NCI-H187 treated with DMSO at 0.1 percent for 48 hours (cell line): ENCODE results near the gene PHC1.
"Not testable (repeated sequence)": the region's sequence is repeated elsewhere in the genome, so short reads cannot be mapped to it uniquely, and the experiment has no call there.

Experiments used
- DNase-seq: peaks from one replicate; lab custom pipeline; 2025; lab: John Stamatoyannopoulos, UW

PHC1 gene

DNA sequence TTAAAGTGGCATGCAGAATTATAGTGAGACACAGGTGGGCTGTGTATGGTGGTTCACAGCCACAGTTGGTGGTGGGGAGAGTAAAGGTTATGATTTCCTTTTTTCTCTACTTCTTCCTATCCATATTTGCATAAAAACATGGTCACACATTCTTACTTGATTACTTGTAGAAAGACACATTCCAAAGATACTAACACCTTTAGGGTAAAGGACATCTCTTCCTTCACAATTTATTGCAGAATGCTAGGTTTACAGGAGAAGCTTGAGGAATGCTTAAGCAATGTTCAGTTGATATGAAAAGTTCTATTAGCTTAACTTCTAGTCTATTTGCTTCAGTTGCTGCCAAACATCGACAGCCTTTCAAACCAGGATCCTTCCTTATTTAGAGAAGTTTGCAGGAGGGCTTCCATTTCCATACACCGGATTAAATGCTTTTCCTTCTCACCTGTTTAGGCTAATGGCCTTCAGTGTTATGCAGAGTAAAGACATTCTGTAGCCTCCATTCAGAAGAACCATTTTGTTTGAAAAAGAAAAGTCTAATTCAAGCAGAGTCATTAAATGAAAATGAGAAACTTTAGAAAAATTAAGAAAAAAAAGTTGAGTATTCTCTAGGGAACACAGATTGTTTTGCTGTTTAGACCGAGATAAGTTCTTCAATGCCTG is 2.6 kb upstream of the PHC1 start:
- no peak for DNase-seq

DNA sequence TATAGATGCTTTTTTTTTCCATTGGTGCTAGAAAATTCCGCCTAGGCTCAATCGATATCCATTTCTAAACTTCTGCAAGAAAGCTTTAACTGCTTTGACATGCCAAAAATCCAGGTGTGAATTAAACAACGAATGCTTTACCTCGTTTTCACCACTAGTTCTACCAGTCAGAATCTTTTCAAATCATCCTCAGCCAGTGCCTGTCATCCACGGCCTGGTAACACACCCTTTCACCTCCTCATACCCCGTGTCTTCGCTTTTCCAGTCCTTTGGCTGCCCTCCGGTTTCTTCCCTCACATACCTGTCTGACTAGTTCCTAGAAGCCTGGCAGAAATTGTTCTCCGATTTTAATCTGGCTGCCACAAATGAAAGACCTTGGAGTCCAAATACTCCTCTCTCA is 1.4 kb upstream of the PHC1 start:
- DNase-seq = no peak

GRCh38 chr12:8913702-8914032 is 642 bp upstream of the PHC1 start:
- DNase-seq = no peak

- DNase-seq = no peak
These were observed 612 bp downstream of the PHC1 start for GRCh38 chr12:8914716-8915526.

GRCh38 chr12:8916154-8916553 is 1.8 kb downstream of the PHC1 start:
- no peak for DNase-seq

DNA sequence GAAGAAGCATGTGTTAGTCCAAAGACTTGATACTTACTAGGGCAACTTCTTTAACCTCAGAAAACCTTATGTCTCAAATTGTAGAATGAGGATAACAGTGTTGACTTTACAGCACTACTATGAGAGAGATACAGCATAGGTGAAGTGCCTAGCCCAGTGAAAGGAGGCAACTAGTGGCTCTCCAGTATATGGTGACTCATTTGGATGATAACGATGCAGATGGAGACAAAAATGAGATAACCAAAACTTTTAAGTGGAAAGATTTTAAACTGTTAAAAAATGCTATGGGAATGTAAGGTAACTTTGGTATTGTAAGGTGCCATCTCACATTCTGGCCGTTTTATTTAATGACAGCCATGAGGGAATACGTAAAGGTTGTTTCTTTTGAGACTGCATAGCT is 2.7 kb downstream of the PHC1 start:
- DNase-seq = no peak

DNA sequence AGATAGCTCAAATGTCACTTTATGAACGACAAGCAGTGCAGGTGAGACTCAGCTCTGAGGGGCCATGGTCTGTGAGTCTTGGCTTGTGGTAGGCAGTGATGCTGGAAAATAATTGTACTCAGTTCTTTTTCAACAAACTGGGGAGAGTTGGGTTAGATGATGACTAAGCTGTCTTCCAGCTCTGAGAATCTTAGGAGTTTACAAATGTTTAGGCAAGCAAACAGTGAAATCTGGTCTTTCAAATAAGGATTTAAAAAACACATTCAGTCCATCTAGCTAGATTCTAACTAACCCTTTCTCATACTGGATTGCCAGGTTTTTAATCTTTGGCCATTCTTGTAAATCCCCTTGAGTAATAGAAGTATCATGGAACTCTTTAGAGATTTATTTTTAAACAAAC is 3.4 kb downstream of the PHC1 start:
- DNase-seq = no peak

DNA sequence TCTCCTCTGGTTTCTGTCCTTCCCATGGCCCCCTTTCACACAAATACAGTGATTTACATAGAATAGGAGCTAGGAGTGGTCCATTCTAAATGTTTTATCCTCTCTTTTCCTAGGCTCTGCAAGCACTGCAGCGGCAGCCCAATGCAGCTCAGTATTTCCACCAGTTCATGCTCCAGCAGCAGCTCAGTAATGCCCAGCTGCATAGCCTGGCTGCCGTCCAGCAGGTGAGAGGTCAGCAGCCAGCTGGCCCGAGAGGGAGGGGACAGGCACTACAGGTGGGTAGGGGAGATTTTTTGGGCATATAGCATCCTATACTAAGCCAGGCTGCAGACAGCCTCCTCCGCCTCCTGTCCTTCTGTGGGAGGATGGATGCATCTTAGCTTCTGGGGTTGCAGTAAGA is 5.3 kb downstream of the PHC1 start:
- not testable (repeated sequence) for DNase-seq

GRCh38 chr12:8922544-8922943 is 8.2 kb downstream of the PHC1 start:
- DNase-seq = no peak

DNA sequence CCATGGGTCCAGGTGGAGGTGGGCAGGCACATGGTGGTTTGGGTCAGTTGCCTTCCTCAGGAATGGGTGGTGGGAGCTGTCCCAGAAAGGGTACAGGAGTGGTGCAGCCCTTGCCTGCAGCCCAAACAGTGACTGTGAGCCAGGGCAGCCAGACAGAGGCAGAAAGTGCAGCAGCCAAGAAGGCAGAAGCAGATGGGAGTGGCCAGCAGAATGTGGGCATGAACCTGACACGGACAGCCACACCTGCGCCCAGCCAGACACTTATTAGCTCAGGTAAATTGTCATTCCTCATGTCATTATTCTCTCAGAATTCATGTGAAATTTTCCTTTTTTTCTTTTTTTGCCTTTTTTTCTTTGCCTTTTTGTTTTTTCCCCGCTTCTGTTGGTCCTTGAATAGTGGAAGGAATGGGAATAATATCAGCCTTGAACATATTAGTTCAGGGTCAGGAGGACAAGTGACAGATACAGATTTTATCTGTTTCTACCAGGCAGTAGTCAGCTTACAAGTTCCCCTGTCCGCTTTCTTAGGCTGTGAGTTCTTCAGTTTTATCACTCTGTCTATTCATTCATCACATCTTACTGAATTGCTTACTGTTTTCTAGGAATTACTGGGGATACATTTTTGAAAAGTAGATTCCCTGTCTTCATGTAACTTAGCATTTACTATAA is 16.5 kb downstream of the PHC1 start:
- not testable (repeated sequence) for DNase-seq

GRCh38 chr12:8932464-8932863 is 18.2 kb downstream of the PHC1 start:
- not testable (repeated sequence) for DNase-seq

- DNase-seq = not testable (repeated sequence)
These were observed 19.8 kb downstream of the PHC1 start for GRCh38 chr12:8934080-8934479.

GRCh38 chr12:8936735-8937134 is 22.4 kb downstream of the PHC1 start:
- no peak for DNase-seq

DNA sequence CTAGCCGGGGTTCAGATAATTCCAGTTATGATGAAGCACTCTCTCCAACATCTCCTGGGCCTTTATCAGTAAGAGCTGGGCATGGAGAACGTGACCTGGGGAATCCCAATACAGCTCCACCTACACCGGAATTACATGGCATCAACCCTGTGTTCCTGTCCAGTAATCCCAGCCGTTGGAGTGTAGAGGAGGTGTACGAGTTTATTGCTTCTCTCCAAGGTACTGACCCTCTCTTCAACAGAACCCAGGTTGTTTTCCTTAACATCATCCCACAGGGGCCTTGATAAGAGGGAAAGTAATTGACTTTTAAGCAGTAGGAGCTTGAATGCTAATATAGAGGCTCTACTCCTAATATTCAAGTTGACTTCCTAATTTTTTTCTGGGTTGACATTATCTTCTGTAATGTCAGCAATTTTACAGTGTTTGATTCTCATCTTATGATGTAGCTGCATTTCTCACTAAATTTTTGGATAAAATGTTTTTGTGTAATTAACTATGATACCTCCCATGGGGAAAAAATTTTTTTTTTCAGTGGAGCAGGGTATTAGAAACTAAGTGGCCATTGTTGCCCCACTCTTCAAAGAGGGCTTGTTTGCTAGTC is 23.6 kb downstream of the PHC1 start:
- not testable (repeated sequence) for DNase-seq

DNA sequence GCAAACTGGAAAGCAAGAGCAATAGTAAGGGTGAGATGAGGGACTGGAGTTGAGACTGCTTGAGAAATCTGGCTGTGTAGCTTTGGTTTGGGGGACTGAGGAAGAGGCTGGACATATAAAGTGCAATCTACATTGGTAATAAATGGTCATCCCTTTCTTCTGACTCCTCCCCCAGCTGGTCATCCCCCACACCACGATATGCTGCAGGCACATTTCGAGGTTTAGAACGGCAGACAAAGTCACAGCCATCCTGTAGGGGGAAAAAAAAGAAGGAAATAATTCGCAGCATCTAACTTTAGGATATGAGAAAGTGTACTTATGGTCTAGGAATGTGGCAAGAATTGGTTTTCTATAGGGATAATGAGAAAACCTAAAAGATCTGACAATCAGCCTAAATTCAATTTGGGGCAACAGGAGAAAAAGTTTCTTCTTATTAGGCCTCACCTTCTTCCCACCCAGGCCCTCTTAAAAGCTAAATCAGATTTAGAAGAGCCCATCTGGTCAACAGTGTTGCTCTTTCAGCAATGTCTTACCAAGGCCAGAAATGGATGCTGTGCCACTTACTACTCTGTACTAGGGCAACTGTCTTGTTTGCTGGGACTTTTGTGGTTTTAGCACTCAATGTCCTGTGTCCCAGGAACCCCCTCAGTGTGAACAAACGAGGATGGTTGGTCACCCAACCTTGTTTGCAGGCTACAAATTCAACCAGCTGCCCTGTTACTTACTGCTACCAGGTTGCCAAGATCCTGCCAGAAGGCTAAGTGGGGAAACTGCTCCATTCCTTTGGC is 27.6 kb downstream of the PHC1 start:
- DNase-seq = no peak

DNA sequence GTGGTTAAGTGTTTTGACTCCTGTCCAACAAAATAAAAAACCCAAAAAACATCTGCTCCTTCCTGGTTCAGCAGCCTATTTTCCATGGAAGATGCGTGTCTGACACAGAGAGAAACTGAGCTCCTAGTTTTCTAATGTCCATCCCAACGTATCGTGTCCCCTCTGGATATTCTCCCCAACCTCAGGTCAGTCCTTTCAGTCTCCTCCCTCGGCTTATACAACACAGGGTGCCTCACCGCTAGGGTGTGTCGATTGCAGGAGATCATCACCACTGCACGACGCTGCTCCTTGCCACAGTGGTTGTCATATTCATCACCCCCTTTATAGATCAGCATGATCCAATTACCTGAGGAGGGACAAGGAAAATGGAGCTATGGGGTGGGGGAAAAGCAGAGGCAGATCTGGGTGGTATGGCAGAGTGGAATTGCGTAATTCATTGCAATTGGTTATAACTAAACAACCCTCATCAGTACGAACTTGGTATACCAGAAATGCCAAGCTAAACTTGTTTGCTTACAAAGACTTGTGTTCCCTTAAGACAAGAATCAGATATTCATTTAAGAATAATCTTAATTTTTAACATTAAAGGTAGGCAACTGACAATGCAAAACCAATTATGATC is 29.4 kb downstream of the PHC1 start:
- no peak for DNase-seq

DNA sequence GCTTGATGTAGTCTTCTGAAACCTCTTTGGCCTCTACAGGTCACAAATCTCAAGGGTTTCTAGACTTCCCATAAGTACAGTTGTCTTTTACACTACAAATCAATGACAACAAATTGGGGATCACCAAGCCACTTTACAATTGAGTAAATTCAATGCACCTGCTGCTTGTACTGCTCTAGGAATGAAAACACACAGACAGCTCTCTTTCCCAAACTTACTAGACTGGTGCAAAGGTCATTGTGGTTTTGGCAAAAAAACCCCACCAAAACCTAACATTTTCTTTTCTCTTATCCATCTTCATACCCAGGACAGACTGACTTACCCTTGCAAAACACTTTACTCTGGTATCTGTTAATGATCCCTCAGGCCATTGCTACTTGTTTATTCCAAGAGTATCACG is 32.4 kb downstream of the PHC1 start:
- no peak for DNase-seq

- DNase-seq = no peak
These were observed 33.4 kb downstream of the PHC1 start for GRCh38 chr12:8947737-8948136.

GRCh38 chr12:8948701-8949341 is 34.5 kb downstream of the PHC1 start:
- DNase-seq = no peak

DNA sequence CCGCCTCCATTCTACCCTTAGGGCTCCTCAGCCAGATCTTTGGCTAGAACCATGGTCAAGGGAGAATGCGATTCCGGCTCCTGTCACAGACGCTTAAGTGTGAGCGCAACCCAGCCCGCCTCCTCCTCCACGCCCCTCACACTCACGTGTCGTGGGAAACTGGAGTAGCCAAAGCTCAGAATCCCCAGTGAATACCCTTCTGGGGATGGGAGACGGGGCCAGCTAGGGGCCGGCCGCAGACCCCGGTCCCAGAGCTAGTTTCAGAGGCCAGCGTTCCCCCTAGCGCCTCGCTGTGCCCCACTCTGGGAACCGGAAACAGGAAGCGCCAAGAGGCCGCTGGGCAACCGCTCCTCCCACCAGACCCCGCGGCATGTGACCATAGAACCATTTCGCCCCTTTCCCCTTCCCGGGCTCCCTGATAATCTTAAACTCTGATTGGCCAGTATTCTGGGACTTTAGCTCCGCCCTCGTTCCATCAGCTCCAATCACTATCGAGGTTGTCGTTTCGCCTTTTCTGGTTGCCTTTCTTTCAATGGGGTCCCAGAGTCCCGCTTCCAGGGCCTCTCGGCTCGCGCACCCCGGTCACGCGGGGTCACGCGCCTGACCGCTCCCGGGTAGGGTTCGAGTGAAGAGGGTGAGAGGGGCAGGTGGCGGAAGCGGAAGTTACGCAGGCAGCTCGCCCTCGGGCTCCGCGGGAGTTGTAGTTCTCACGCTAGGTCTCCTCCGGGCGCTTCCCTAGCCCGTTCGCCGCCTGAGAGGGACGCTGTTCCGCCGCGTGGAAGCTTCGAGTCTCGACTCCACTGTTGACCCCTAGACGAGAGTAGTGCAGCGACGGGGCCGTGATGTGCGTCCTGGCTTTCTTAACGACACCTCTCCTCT is 35.3 kb downstream of the PHC1 start, which contains the start of gene M6PR:
TSS of gene M6PR (minus strand) at position 304 of the 879 bp plus-strand sequence. CDS start 3,241 bp downstream, outside the sequence.
- peak; percentile 91 for DNase-seq
